Bone marrow (tissue), 2 donors: ENCODE data around the gene USP17L29.
"Not testable (repeated sequence)": the region's sequence is repeated elsewhere in the genome, so short reads cannot be mapped to it uniquely, and the experiment has no call there.

ENCODE experiments used
- DNase-seq, 2 donors: peaks; one replicate each; lab custom pipeline; 2025; lab: John Stamatoyannopoulos, UW

Gene USP17L29

DNA sequence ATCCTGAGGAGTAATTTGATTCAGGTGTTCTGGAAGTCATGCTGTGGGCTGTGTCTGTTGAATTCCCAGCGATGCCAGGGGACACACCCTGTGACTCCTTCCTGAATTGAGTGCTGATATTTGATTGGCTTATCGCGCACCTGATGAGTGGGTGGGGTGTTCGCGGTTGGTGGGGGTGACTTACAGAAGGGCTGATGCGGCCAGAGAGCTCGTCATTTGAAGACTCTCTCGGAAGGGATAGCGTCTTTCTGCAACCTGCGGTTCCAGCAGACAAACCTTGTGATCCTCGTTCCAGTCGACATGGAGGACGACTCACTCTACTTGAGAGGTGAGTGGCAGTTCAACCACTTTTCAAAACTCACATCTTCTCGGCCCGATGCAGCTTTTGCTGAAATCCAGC, at the start of gene USP17L29:
TSS of gene USP17L29 (plus strand) at position 301 of the 400 bp plus-strand sequence. CDS start at position 301, 0 bp downstream.
- DNase-seq, result not testable (repeated sequence)

GRCh38 chr4:9324191-9324590, 29.2 kb upstream of the USP17L29 start:
- not testable (repeated sequence) for DNase-seq

DNA sequence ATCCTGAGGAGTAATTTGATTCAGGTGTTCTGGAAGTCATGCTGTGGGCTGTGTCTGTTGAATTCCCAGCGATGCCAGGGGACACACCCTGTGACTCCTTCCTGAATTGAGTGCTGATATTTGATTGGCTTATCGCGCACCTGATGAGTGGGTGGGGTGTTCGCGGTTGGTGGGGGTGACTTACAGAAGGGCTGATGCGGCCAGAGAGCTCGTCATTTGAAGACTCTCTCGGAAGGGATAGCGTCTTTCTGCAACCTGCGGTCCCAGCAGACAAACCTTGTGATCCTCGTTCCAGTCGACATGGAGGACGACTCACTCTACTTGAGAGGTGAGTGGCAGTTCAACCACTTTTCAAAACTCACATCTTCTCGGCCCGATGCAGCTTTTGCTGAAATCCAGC, 28.6 kb upstream of the USP17L29 start, which contains the start of gene USP17L24:
TSS of gene USP17L24 (plus strand) at position 301 of the 400 bp plus-strand sequence. CDS start at position 301, 0 bp downstream.
- not testable (repeated sequence) for DNase-seq

GRCh38 chr4:9329611-9330010, 23.8 kb upstream of the USP17L29 start, which contains the start of gene USP17L25:
Gene USP17L25 (plus strand): TSS chr4:9329911. CDS start chr4:9329911, 0 bp downstream.
- DNase-seq, result not testable (repeated sequence)

DNA sequence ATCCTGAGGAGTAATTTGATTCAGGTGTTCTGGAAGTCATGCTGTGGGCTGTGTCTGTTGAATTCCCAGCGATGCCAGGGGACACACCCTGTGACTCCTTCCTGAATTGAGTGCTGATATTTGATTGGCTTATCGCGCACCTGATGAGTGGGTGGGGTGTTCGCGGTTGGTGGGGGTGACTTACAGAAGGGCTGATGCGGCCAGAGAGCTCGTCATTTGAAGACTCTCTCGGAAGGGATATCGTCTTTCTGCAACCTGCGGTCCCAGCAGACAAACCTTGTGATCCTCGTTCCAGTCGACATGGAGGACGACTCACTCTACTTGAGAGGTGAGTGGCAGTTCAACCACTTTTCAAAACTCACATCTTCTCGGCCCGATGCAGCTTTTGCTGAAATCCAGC, 19.1 kb upstream of the USP17L29 start, which contains the start of gene USP17L26:
TSS of gene USP17L26 (plus strand) at position 301 of the 400 bp plus-strand sequence. CDS start at position 301, 0 bp downstream.
- not testable (repeated sequence) for DNase-seq

DNA sequence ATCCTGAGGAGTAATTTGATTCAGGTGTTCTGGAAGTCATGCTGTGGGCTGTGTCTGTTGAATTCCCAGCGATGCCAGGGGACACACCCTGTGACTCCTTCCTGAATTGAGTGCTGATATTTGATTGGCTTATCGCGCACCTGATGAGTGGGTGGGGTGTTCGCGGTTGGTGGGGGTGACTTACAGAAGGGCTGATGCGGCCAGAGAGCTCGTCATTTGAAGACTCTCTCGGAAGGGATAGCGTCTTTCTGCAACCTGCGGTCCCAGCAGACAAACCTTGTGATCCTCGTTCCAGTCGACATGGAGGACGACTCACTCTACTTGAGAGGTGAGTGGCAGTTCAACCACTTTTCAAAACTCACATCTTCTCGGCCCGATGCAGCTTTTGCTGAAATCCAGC, 14.3 kb upstream of the USP17L29 start, which contains the start of gene USP17L5:
TSS of gene USP17L5 (plus strand) at position 301 of the 400 bp plus-strand sequence. CDS start at position 301, 0 bp downstream.
- not testable (repeated sequence) for DNase-seq

DNA sequence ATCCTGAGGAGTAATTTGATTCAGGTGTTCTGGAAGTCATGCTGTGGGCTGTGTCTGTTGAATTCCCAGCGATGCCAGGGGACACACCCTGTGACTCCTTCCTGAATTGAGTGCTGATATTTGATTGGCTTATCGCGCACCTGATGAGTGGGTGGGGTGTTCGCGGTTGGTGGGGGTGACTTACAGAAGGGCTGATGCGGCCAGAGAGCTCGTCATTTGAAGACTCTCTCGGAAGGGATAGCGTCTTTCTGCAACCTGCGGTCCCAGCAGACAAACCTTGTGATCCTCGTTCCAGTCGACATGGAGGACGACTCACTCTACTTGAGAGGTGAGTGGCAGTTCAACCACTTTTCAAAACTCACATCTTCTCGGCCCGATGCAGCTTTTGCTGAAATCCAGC, 9.6 kb upstream of the USP17L29 start, which contains the start of gene USP17L27:
TSS of gene USP17L27 (plus strand) at position 301 of the 400 bp plus-strand sequence. CDS start at position 301, 0 bp downstream.
- DNase-seq, result not testable (repeated sequence)

GRCh38 chr4:9348593-9348992, 4.8 kb upstream of the USP17L29 start, which contains the start of gene USP17L28:
Gene USP17L28 (plus strand): TSS chr4:9348893. CDS start chr4:9348893, 0 bp downstream.
- DNase-seq, result not testable (repeated sequence)

DNA sequence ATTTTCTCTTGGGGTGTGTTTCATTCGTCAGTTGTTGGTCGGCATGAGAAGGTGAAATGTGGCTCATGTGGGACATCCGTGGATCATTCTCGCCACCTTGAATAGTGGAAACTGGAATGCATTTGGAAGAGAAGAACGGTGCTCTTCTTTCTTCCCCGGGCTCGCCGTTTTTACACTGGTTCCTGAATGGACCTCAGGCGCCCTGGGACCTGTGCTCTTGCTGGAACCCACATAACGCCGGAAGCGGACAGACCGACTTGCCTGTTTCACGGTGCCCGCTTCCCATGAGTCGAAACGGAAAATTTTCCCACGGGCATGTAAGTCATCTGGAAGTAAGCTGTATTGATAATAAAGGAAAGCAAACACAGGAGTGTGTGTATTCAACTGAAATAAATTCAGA, 2.6 kb upstream of the USP17L29 start:
- not testable (repeated sequence) for DNase-seq

- not testable (repeated sequence) for DNase-seq
Measured at GRCh38 chr4:9362829-9363228, 9.4 kb downstream of the USP17L29 start, which contains the start of gene USP17L30. Gene USP17L30 (plus strand): TSS chr4:9363129. CDS start chr4:9363129, 0 bp downstream.

DNA sequence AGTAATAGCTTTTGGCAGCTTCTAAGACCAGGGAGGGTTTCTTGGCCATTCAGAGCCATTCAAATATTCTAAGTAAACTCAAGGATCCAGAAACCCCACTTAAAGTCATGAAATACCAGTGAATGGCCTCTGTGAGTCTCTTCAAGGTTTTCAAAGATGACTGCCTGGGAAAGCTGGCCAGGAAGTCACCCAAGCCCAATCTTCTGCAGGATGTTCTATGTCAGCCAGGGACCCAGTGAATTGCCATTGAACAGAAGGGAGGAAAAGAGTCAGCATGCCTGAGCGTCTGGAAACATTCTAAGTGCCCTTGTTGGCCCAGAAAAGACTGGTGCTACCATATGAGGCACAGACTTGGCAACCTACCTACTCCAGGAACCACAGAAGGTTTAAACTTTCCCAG, 26.4 kb downstream of the USP17L29 start:
- not testable (repeated sequence) for DNase-seq

GRCh38 chr4:9381012-9381534, 27.6 kb downstream of the USP17L29 start:
- DNase-seq, result not testable (repeated sequence)

- DNase-seq, result no peak
Measured at GRCh38 chr4:9384126-9384525, 30.7 kb downstream of the USP17L29 start.

GRCh38 chr4:9389001-9389400, 35.6 kb downstream of the USP17L29 start:
- DNase-seq, result not testable (repeated sequence)
